ENCODE results near the gene PCDHGB7.
"Not testable (repeated sequence)": the region's sequence is repeated elsewhere in the genome, so short reads cannot be mapped to it uniquely, and the experiment has no call there.

Gene PCDHGB7

GRCh38 chr5:141430332-141431113, 13.0 kb downstream of the PCDHGB7 start, which contains the start of gene PCDHGA12:
Gene PCDHGA12, plus strand, starts transcription at chr5:141430507. Its CDS starts 253 bp downstream, at chr5:141430760.
- no peak for DNase-seq (ENCODE audit: low spot score)

- DNase-seq (ENCODE audit: low spot score), result no peak
Observed at GRCh38 chr5:141431286-141431685, 13.8 kb downstream of the PCDHGB7 start.

GRCh38 chr5:141432308-141432707, 14.8 kb downstream of the PCDHGB7 start:
- not testable (repeated sequence) for DNase-seq (ENCODE audit: low spot score)

GRCh38 chr5:141432726-141433125, 15.2 kb downstream of the PCDHGB7 start:
- DNase-seq (ENCODE audit: low spot score), result not testable (repeated sequence)

- DNase-seq (ENCODE audit: low spot score), result no peak
Observed at GRCh38 chr5:141434006-141434405, 16.5 kb downstream of the PCDHGB7 start.

- DNase-seq (ENCODE audit: low spot score), result no peak
Observed at GRCh38 chr5:141437221-141437620, 19.7 kb downstream of the PCDHGB7 start.

- no peak for DNase-seq (ENCODE audit: low spot score)
Observed at GRCh38 chr5:141439411-141440141, 22.1 kb downstream of the PCDHGB7 start.

- no peak for DNase-seq (ENCODE audit: low spot score)
Observed at GRCh38 chr5:141440341-141440740, 22.9 kb downstream of the PCDHGB7 start.

- DNase-seq (ENCODE audit: low spot score), result no peak
Observed at GRCh38 chr5:141441571-141442170, 24.2 kb downstream of the PCDHGB7 start.

- no peak for DNase-seq (ENCODE audit: low spot score)
Observed at GRCh38 chr5:141465351-141465750, 47.9 kb downstream of the PCDHGB7 start.
